ENCODE results near the gene CTDSPL.

Gene CTDSPL

GRCh38 chr3:37882711-37883110 lies 21.0 kb downstream of the CTDSPL start:
- Histone ChIP-seq H2AFZ (ENCODE audit: low read depth, low read length) (no peak overlapping the region), H3K9me3 (ENCODE audit: insufficient read depth, low read length, severe bottlenecking) (no peaks in the 10 kb centered on the region), H3K4me2 (ENCODE audit: insufficient read depth, low read length) (no peak overlapping the region), H3K36me3 (ENCODE audit: insufficient read depth, low read length) (no peaks in the 10 kb centered on the region), H3K4me1 (ENCODE audit: insufficient read depth, low read length) (no peaks in the 10 kb centered on the region), H3K27ac (ENCODE audit: low read length) (no peak overlapping the region), H3K9ac (ENCODE audit: low read depth, low read length) (no peak overlapping the region), H3K4me3 (ENCODE audit: low read depth in 1 of 2, low read length in 2 of 2) (no peak overlapping the region), H3K27me3 (ENCODE audit: insufficient read depth, low read length, poor library complexity) (no peaks in the 10 kb centered on the region), H3K79me2 (ENCODE audit: insufficient read depth, low read length) (peaks cover 70% of the 10 kb centered on the region), H4K20me1 (ENCODE audit: insufficient read depth, low read length) (peaks cover 64% of the 10 kb centered on the region)
- no peak for TF ChIP-seq EZH2 (IDR thresholded peaks at IDR 0.05; ENCODE audit: borderline replicate concordance, low read depth, low read length, severe bottlenecking)
- TF ChIP-seq, protein P1, sequence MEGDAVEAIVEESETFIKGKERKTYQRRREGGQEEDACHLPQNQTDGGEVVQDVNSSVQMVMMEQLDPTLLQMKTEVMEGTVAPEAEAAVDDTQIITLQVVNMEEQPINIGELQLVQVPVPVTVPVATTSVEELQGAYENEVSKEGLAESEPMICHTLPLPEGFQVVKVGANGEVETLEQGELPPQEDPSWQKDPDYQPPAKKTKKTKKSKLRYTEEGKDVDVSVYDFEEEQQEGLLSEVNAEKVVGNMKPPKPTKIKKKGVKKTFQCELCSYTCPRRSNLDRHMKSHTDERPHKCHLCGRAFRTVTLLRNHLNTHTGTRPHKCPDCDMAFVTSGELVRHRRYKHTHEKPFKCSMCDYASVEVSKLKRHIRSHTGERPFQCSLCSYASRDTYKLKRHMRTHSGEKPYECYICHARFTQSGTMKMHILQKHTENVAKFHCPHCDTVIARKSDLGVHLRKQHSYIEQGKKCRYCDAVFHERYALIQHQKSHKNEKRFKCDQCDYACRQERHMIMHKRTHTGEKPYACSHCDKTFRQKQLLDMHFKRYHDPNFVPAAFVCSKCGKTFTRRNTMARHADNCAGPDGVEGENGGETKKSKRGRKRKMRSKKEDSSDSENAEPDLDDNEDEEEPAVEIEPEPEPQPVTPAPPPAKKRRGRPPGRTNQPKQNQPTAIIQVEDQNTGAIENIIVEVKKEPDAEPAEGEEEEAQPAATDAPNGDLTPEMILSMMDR (IDR thresholded peaks at IDR 0.05; ENCODE audit: borderline replicate concordance, extremely low read depth, low read length, poor library complexity, severe bottlenecking) = no peak
- DNase-seq = no peak
- ATAC-seq (ENCODE audit: insufficient read depth, low read depth) = no peak

- Histone ChIP-seq H3K79me2 (ENCODE audit: insufficient read depth, low read length) (peaks cover 51% of the 10 kb centered on the region), H3K4me3 (ENCODE audit: low read depth in 1 of 2, low read length in 2 of 2) (no peak overlapping the region), H3K9ac (ENCODE audit: low read depth, low read length) (no peak overlapping the region), H4K20me1 (ENCODE audit: insufficient read depth, low read length) (peaks cover 52% of the 10 kb centered on the region; the same call in 1 of the 2 replicates), H3K27ac (ENCODE audit: low read length) (no peak overlapping the region), H3K9me3 (ENCODE audit: insufficient read depth, low read length, severe bottlenecking) (no peaks in the 10 kb centered on the region), H3K36me3 (ENCODE audit: insufficient read depth, low read length) (no peaks in the 10 kb centered on the region), H3K4me1 (ENCODE audit: insufficient read depth, low read length) (no peaks in the 10 kb centered on the region), H3K27me3 (ENCODE audit: insufficient read depth, low read length, poor library complexity) (no peaks in the 10 kb centered on the region), H2AFZ (ENCODE audit: low read depth, low read length) (no peak overlapping the region), H3K4me2 (ENCODE audit: insufficient read depth, low read length) (no peak overlapping the region)
- DNase-seq (no peak), ATAC-seq (ENCODE audit: insufficient read depth, low read depth) (no peak)
- TF ChIP-seq, protein P1 (IDR thresholded peaks at IDR 0.05; ENCODE audit: borderline replicate concordance, extremely low read depth, low read length, poor library complexity, severe bottlenecking) = no peak
- no peak for TF ChIP-seq EZH2 (IDR thresholded peaks at IDR 0.05; ENCODE audit: borderline replicate concordance, low read depth, low read length, severe bottlenecking)
These were observed 24.1 kb downstream of the CTDSPL start for GRCh38 chr3:37885814-37886213.

- Histone ChIP-seq H3K9ac (ENCODE audit: low read depth, low read length) (no peak overlapping the region), H3K4me3 (ENCODE audit: low read depth in 1 of 2, low read length in 2 of 2) (no peak overlapping the region), H3K36me3 (ENCODE audit: insufficient read depth, low read length) (no peaks in the 10 kb centered on the region), H2AFZ (ENCODE audit: low read depth, low read length) (no peak overlapping the region), H3K9me3 (ENCODE audit: insufficient read depth, low read length, severe bottlenecking) (no peaks in the 10 kb centered on the region), H3K27me3 (ENCODE audit: insufficient read depth, low read length, poor library complexity) (no peaks in the 10 kb centered on the region), H3K4me2 (ENCODE audit: insufficient read depth, low read length) (no peak overlapping the region), H3K27ac (ENCODE audit: low read length) (no peak overlapping the region), H3K79me2 (ENCODE audit: insufficient read depth, low read length) (peaks cover 53% of the 10 kb centered on the region), H3K4me1 (ENCODE audit: insufficient read depth, low read length) (no peaks in the 10 kb centered on the region), H4K20me1 (ENCODE audit: insufficient read depth, low read length) (peaks cover 57% of the 10 kb centered on the region; the same call in 1 of the 2 replicates)
- no peak for ATAC-seq (ENCODE audit: insufficient read depth, low read depth)
- no peak for DNase-seq
- TF ChIP-seq EZH2 (IDR thresholded peaks at IDR 0.05; ENCODE audit: borderline replicate concordance, low read depth, low read length, severe bottlenecking) = no peak
- TF ChIP-seq, protein P1 (IDR thresholded peaks at IDR 0.05; ENCODE audit: borderline replicate concordance, extremely low read depth, low read length, poor library complexity, severe bottlenecking) = no peak
These were observed 24.7 kb downstream of the CTDSPL start for GRCh38 chr3:37886395-37886794.

DNA sequence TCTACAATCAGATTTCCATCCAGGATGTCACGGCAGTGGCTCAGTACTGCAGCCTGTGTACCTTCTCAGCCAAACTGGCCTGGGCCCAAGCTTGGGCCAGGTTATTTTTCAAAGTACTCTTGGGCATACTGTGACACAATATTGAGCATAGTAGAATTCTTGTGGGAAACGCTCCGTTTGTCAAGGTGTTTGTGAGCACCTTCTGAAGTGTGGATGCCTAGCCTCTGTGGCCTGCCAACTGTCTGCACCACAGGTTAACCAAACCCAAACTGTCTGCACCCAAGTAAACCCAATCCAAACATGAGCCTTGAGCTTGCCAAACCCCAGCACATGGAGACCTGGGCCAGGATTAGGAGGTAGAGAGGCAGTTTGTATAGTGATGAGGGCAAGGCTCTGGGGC lies 25.4 kb downstream of the CTDSPL start:
- Histone ChIP-seq H3K4me1 (ENCODE audit: insufficient read depth, low read length) (no peaks in the 10 kb centered on the region), H3K4me2 (ENCODE audit: insufficient read depth, low read length) (no peak overlapping the region), H3K79me2 (ENCODE audit: insufficient read depth, low read length) (peaks cover 54% of the 10 kb centered on the region), H3K4me3 (ENCODE audit: low read depth in 1 of 2, low read length in 2 of 2) (no peak overlapping the region), H3K36me3 (ENCODE audit: insufficient read depth, low read length) (no peaks in the 10 kb centered on the region), H2AFZ (ENCODE audit: low read depth, low read length) (no peak overlapping the region), H3K27me3 (ENCODE audit: insufficient read depth, low read length, poor library complexity) (no peaks in the 10 kb centered on the region), H3K9ac (ENCODE audit: low read depth, low read length) (no peak overlapping the region), H3K9me3 (ENCODE audit: insufficient read depth, low read length, severe bottlenecking) (no peaks in the 10 kb centered on the region), H3K27ac (ENCODE audit: low read length) (no peak overlapping the region), H4K20me1 (ENCODE audit: insufficient read depth, low read length) (peaks cover 63% of the 10 kb centered on the region; the same call in 1 of the 2 replicates)
- no peak for TF ChIP-seq EZH2 (IDR thresholded peaks at IDR 0.05; ENCODE audit: borderline replicate concordance, low read depth, low read length, severe bottlenecking)
- TF ChIP-seq, protein P1 (IDR thresholded peaks at IDR 0.05; ENCODE audit: borderline replicate concordance, extremely low read depth, low read length, poor library complexity, severe bottlenecking) = no peak
- ATAC-seq (ENCODE audit: insufficient read depth, low read depth) (no peak), DNase-seq (no peak)
